DMS153 (cell line): ENCODE results near the gene PRM2.

Experiments
- DNase-seq: peaks from one replicate; lab custom pipeline; 2025; lab: John Stamatoyannopoulos, UW

Gene PRM2

GRCh38 chr16:11248133-11248532 lies 28.1 kb downstream of the PRM2 start:
- DNase-seq, result no peak

- no peak for DNase-seq
Observed at GRCh38 chr16:11245988-11246387, 30.3 kb downstream of the PRM2 start.

GRCh38 chr16:11245222-11245737 lies 31.0 kb downstream of the PRM2 start:
- no peak for DNase-seq

GRCh38 chr16:11242658-11243057 lies 33.6 kb downstream of the PRM2 start:
- DNase-seq, result no peak

- no peak for DNase-seq
Observed at GRCh38 chr16:11241480-11242204, 34.6 kb downstream of the PRM2 start.

- no peak for DNase-seq
Observed at GRCh38 chr16:11240636-11241473, 35.4 kb downstream of the PRM2 start.

GRCh38 chr16:11239644-11240632 lies 36.3 kb downstream of the PRM2 start:
- no peak for DNase-seq

- no peak for DNase-seq
Observed at GRCh38 chr16:11238272-11239202, 37.7 kb downstream of the PRM2 start.

- DNase-seq, result no peak
Observed at GRCh38 chr16:11236461-11237254, 39.6 kb downstream of the PRM2 start.

- no peak for DNase-seq
Observed at GRCh38 chr16:11235703-11235991, 40.6 kb downstream of the PRM2 start.

- DNase-seq, result no peak
Observed at GRCh38 chr16:11234884-11235702, 41.2 kb downstream of the PRM2 start.

GRCh38 chr16:11233727-11234376 lies 42.4 kb downstream of the PRM2 start:
- DNase-seq, result no peak

GRCh38 chr16:11232852-11233726 lies 43.2 kb downstream of the PRM2 start:
- DNase-seq, result no peak

- DNase-seq, result no peak
Observed at GRCh38 chr16:11232302-11232851, 43.9 kb downstream of the PRM2 start.

GRCh38 chr16:11231367-11231970 lies 44.8 kb downstream of the PRM2 start:
- DNase-seq, result no peak

GRCh38 chr16:11229906-11230305 lies 46.4 kb downstream of the PRM2 start:
- DNase-seq, result no peak

- no peak for DNase-seq
Observed at GRCh38 chr16:11229432-11229831, 46.8 kb downstream of the PRM2 start.
